GM04503 (cell line): ENCODE results near the gene CLIC5.
"Not testable (repeated sequence)": the region's sequence is repeated elsewhere in the genome, so short reads cannot be mapped to it uniquely, and the experiment has no call there.

ENCODE experiments used
- DNase-seq: peaks from one replicate; pipeline ENCODE4 v3.0.0-alpha.2; 2012; ENCODE audit warnings: low read depth

Gene CLIC5

GRCh38 chr6:45927421-45928320, 88.0 kb downstream of the CLIC5 start:
- DNase-seq: no peak

DNA sequence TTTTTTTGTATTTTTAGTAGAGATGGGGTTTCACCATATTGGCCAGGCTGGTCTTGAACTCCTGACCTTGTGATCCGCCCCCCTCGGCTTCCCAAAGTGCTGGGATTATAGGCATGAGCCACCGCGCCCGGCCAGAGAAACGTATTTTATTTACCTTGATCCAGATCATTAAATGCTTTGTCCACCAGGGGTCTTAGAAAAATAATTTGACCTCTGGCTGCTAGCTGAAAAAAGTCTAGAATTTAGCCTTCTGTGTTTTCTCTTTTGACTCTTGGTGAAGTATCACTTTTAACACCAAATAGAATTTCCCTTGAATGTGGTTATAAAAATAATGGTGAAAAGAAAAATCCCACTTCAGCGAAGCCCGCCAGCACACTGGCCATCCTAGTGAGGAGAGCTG, 89.2 kb downstream of the CLIC5 start:
- not testable (repeated sequence) for DNase-seq

- no peak for DNase-seq
Observed at GRCh38 chr6:45924763-45925342, 90.8 kb downstream of the CLIC5 start.

- peak; percentile 16 for DNase-seq
Observed at GRCh38 chr6:45923831-45924391, 91.7 kb downstream of the CLIC5 start.

GRCh38 chr6:45922728-45923351, 92.8 kb downstream of the CLIC5 start:
- DNase-seq: peak; percentile 31

- DNase-seq: no peak
Observed at GRCh38 chr6:45921691-45922281, 93.9 kb downstream of the CLIC5 start.

DNA sequence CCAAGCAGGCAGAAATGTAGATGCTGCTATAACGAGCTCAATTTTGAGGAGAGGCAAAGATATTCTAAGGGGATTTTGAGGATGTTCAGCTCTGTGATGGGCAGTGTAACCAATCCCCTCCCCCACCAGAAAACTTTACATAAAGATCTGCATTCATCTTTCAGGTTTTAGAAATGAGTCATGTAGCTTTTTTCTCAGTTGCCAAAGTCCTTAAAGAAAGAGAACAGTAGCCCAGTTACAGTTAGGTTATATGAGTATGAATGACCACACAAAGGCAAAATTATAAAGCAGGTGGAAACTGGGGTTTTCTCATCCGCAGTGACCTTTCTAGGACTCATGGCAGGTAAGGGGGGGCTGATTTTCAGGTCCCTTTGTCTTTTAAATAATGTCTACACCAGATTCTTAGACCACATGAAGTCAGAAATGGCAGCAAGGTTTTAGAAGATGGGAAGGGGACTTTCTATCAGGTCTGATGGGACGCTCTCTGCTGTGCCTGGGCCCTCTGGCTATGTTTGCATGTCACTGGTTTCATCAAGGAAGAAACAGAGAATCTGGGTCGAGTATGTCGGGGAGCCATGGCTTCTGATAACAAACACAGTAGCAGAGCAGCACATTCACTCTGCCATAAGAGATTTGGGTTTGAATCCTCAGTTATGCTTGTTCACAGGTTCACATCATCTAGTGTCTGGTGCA, 94.7 kb downstream of the CLIC5 start:
- no peak for DNase-seq

GRCh38 chr6:45917439-45917838, 98.2 kb downstream of the CLIC5 start:
- DNase-seq: no peak

DNA sequence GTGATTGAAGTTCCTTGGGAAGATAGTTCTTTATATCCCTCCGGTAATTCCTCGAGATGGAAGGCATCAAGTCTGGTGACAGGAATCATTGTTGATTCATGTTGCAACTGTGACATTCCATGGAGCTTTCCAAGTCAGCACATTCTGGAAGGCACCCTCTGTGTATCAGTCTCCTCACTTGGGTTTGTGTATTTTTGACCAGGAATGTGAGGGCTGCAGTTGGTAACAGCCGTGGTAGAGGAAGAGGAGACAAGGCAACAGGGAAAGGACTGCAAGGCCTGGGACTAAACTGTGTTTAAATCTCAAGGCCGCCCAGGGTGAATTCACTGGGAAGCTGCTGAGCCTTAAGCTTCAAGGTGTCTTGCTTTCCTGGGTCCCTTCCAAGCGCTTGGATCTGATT, 99.0 kb downstream of the CLIC5 start:
- no peak for DNase-seq

- no peak for DNase-seq
Observed at GRCh38 chr6:45915780-45916468, 99.7 kb downstream of the CLIC5 start.

DNA sequence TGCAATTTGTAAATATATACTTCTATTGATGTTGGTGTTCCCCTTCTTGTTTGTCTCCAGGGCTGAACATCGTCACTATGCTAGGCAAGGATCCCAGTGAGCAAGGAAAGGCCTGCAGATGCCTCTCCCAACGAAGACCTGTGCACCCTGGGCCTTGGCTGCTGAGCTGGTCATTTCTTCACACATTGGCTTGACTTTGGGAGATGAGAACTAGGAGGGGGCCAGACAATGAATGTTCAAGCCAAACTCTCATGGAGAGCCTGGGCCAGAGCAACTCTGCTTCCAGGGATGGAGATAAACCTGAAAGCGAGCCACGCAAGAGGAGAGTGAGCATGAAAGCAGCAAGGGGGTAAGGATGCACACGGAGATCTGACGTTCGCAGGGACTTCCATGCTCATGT, 104.0 kb downstream of the CLIC5 start:
- DNase-seq: no peak

DNA sequence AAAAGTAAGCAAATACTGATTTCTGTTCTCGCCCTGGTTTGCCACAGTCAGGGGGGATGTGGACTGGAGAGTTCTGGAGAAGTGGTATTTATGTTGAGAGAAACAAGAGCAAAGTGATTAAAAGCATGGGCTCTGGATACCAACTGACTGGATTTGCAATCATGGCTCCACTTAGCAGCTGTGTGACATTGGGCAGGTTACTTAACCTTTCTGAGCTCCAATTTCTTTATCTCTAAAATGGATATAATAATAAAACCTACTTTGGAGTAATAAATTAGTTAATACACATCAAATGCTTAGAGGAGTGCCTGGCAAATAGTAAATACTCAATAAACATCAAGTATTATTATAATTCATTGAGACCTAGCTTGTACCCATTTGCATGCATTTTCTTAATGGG, 111.7 kb downstream of the CLIC5 start:
- no peak for DNase-seq

GRCh38 chr6:45902984-45903383, 112.7 kb downstream of the CLIC5 start:
- DNase-seq: no peak

GRCh38 chr6:45901767-45902650, 113.7 kb downstream of the CLIC5 start:
- DNase-seq: no peak

- DNase-seq: peak; percentile 27
Observed at GRCh38 chr6:45900808-45901752, 114.6 kb downstream of the CLIC5 start.

DNA sequence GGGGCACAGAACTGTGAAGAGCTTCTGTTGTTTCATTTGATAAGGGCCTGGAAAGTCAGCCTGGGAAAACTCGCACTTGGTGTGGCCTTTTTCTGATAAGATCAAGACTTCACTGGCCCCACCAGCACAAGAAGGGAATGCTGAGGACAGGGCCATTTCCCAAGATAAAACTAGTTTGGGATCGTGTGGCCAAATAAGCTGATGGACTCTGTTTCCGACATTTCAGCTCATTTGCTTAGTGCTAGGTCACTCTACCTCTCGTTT, 116.0 kb downstream of the CLIC5 start:
- DNase-seq: no peak

DNA sequence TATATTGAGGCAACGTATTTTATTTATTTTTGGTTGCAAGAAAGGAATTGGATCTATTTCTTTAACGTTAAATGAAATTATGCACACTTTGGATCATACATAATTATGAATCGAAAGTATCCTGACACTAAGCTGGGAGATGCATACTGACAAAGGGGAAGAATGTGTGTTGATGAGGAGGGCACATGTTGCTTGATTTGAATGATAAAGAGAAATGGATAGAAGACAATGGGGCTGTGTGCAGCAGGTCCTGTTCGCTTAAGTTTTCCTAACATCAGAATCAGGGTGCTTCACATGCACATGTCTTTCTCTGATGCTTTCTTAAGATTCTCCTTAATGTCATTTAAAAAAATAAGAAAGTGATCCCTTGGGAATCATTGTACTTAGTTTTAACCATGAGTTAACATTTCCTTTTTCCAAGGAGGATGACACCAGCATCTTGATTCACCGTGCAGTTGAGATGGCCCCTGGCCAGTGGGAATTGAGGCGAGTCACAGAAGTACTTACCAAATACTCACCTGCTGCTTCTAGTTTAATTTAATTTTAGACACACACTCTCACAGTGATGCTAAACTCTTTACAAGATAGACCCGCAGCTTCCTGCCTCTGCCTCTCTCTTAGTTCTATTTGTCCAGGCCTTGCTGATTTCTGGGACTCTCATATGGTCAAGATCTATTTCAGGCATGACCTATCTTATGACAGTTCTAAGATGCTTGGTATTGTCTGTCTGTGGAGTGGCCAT, 116.5 kb downstream of the CLIC5 start:
- DNase-seq: no peak

GRCh38 chr6:45896783-45897441, 118.7 kb downstream of the CLIC5 start:
- peak; percentile 53 for DNase-seq
